Effector memory CD4-positive, alpha-beta T cell (primary cell): Measurements from ENCODE around the gene TXNDC12.

Experiments used
- DNase-seq, 3 donors: peaks; one replicate each; pipeline ENCODE4 v3.0.0-alpha.2; 2020
- H3K27ac ChIP-seq: 2 replicates; pipeline ENCODE4 v1.7.0; 2013; ENCODE audit warnings: mild to moderate bottlenecking, low read length, moderate library complexity; ENCODE audit not compliant: insufficient read depth, poor library complexity, severe bottlenecking
- H3K27me3 ChIP-seq: replicated peaks from 2 replicates; pipeline ENCODE4 v1.7.0; 2013; ENCODE audit warnings: mild to moderate bottlenecking, low read length; ENCODE audit not compliant: insufficient read depth, control insufficient read depth, poor library complexity, severe bottlenecking
- H3K36me3 ChIP-seq: 2 replicates; pipeline ENCODE4 v1.7.0; 2013; ENCODE audit warnings: mild to moderate bottlenecking, low read length, moderate library complexity; ENCODE audit not compliant: control insufficient read depth, insufficient read depth
- H3K4me1 ChIP-seq: 2 replicates; pipeline ENCODE4 v1.7.0; 2013; ENCODE audit warnings: low read length, mild to moderate bottlenecking; ENCODE audit not compliant: control insufficient read depth, insufficient read depth, poor library complexity, severe bottlenecking
- H3K4me3 ChIP-seq: 2 replicates; pipeline ENCODE4 v1.7.0; 2013; ENCODE audit warnings: low read length, low read depth, mild to moderate bottlenecking; ENCODE audit not compliant: insufficient read depth, poor library complexity, severe bottlenecking
- H3K9me3 ChIP-seq: 2 replicates; pipeline ENCODE4 v1.7.0; 2013; ENCODE audit warnings: mild to moderate bottlenecking, low read length, moderate library complexity; ENCODE audit not compliant: control insufficient read depth

Gene TXNDC12

GRCh38 chr1:51978099-51978498 lies 76.9 kb downstream of the TXNDC12 start:
- Histone ChIP-seq H3K4me1 (no peaks in the 10 kb centered on the region), H3K4me3 (no peak overlapping the region), H3K9me3 (no peaks in the 10 kb centered on the region), H3K27me3 (no peaks in the 10 kb centered on the region), H3K27ac (no peak overlapping the region), H3K36me3 (no peaks in the 10 kb centered on the region)
- DNase-seq: no peak

GRCh38 chr1:51976846-51977602 lies 78.0 kb downstream of the TXNDC12 start:
- H3K9me3 ChIP-seq: no peaks in the 10 kb centered on the region

GRCh38 chr1:51973587-51974474 lies 81.2 kb downstream of the TXNDC12 start:
- no peaks in the 10 kb centered on the region for H3K4me1 ChIP-seq
- no peak for DNase-seq
- H3K27me3 ChIP-seq: no peaks in the 10 kb centered on the region
- H3K27ac ChIP-seq: no peak overlapping the region
- no peak overlapping the region for H3K4me3 ChIP-seq
- no peaks in the 10 kb centered on the region for H3K9me3 ChIP-seq
- H3K36me3 ChIP-seq: no peaks in the 10 kb centered on the region

More at GRCh38 chr1:51976846-51977602, 78.0 kb downstream of the TXNDC12 start:
- no peaks in the 10 kb centered on the region for H3K4me1 ChIP-seq
- no peak for DNase-seq
- no peaks in the 10 kb centered on the region for H3K27me3 ChIP-seq
- no peak overlapping the region for H3K4me3 ChIP-seq
- no peaks in the 10 kb centered on the region for H3K36me3 ChIP-seq
- no peak overlapping the region for H3K27ac ChIP-seq
